GM21737 (cell line): Measurements from ENCODE around the gene STRBP.

Source experiments
- ATAC-seq: cut with Tn5 transposase; IDR thresholded peaks from one replicate; pipeline ENCODE4 v1.9.1; 2021; ENCODE audit warnings: mild to moderate bottlenecking, moderate library complexity; ENCODE audit not compliant: unreplicated experiment

The STRBP gene

DNA sequence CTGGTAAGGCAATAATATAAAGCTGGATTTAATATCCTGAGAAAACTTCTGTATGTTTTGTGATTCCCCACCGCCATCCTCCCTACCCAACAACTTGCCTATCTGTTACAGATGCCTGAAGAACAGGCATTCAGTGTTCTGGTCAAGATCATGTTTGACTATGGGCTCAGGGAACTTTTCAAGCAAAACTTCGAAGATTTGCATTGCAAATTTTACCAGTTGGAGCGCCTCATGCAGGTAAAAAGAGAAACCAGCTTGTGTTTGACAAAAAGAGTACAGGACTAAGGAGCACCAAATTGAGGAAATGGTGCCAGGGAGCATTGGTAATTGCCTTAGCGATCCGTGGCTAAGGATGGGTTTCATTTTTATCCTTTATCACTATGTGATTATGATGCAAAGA, 194.9 kb downstream of the STRBP start:
- no peak for ATAC-seq

- no peak for ATAC-seq
These were observed 195.9 kb downstream of the STRBP start for GRCh38 chr9:123072407-123072995.
